Endodermal cell (in vitro differentiated cells): ENCODE results near the gene MYCBP2. TPM values are rescaled to one million over a fixed set of nuclear protein-coding genes. Genes with fewer than 3 reads are reported as not detected.

ENCODE experiments used
- DNase-seq: peaks from one replicate; pipeline ENCODE4 v3.0.0-alpha.2; 2017
- H3K27ac ChIP-seq: 2 replicates; pipeline ENCODE4 v1.5.1; 2013; ENCODE audit warnings: mild to moderate bottlenecking, low read depth, low read length, moderate library complexity
- H3K27me3 ChIP-seq: 2 replicates; pipeline ENCODE4 v1.6.1; 2013; ENCODE audit warnings: mild to moderate bottlenecking, low read length, moderate library complexity; ENCODE audit not compliant: insufficient read depth, control insufficient read depth, poor library complexity, severe bottlenecking
- H3K36me3 ChIP-seq: 2 replicates; pipeline ENCODE4 v1.7.0; 2013; ENCODE audit warnings: mild to moderate bottlenecking, low read length, moderate library complexity; ENCODE audit not compliant: control insufficient read depth, insufficient read depth
- H3K4me1 ChIP-seq: one replicate; pipeline ENCODE4 v1.7.0; 2013; ENCODE audit warnings: low read length; ENCODE audit not compliant: control insufficient read depth, insufficient read depth
- H3K4me3 ChIP-seq: 2 replicates; pipeline ENCODE4 v1.5.1; 2013; ENCODE audit warnings: mild to moderate bottlenecking, low read length, moderate library complexity
- H3K9ac ChIP-seq: 2 replicates; pipeline ENCODE4 v1.6.1; 2013; ENCODE audit warnings: mild to moderate bottlenecking, low read length, moderate library complexity; ENCODE audit not compliant: poor library complexity, severe bottlenecking; ENCODE audit errors: extremely low read depth
- H3K9me3 ChIP-seq: 2 replicates; pipeline ENCODE4 v1.6.1; 2013; ENCODE audit warnings: mild to moderate bottlenecking, low read length, moderate library complexity; ENCODE audit not compliant: control insufficient read depth
- H3K27ac Mint-ChIP-seq: 2 replicates; pipeline ENCODE4 v1.8.0; 2020; ENCODE audit warnings: mixed read lengths
- H3K27me3 Mint-ChIP-seq: 2 replicates; pipeline ENCODE4 v1.8.0; 2021; ENCODE audit warnings: mild to moderate bottlenecking, mixed read lengths; ENCODE audit not compliant: insufficient read depth
- H3K36me3 Mint-ChIP-seq: 2 replicates; pipeline ENCODE4 v1.8.0; 2020; ENCODE audit warnings: low read depth, mixed read lengths
- H3K4me1 Mint-ChIP-seq: 2 replicates; pipeline ENCODE4 v1.8.0; 2020; ENCODE audit warnings: mixed read lengths
- H3K4me3 Mint-ChIP-seq: 2 replicates; pipeline ENCODE4 v1.8.0; 2020; ENCODE audit warnings: mild to moderate bottlenecking, moderate library complexity, mixed read lengths
- H3K9me3 Mint-ChIP-seq: 2 replicates; pipeline ENCODE4 v1.8.0; 2020; ENCODE audit warnings: mild to moderate bottlenecking, mixed read lengths
- WGBS, 2 experiments: methylation state at CpG; one replicate each; pipeline versions ENCODE4 v1.1.5 to v1.1.7; 2013; ENCODE audit warnings: missing lambda C conversion rate in 2 of 2, mixed read lengths in 1 of 2; ENCODE audit not compliant: insufficient coverage in 1 of 2, insufficient read length in 1 of 2; 5-methylcytosine and 5-hydroxymethylcytosine counted together
- total RNA-seq, 2 donors: library from RNA; stranded (reverse); fragmentation: NEBNext Ultra II Directional in 1 of 2; extraction: Animal tissue kit (Norgen Biotek cat#: 25700) in 1 of 2; gene quantifications; 2 replicates in 1 of 2; 3 replicates in 1 of 2; pipeline ENCODE4 v1.2.1, GENCODE V29; 2021
- TF ChIP-seq, protein P1 (sequence below): fragments of 200-600 bp; sonication (generic); conservative IDR thresholded peaks from 2 replicates; pipeline ENCODE4 v1.5.0; 2021; ENCODE audit warnings: antibody characterized with exemption, mild to moderate bottlenecking

The MYCBP2 gene
- total RNA-seq, 2 donors from 2014 or later = 32.5 to 32.9 TPM

DNA sequence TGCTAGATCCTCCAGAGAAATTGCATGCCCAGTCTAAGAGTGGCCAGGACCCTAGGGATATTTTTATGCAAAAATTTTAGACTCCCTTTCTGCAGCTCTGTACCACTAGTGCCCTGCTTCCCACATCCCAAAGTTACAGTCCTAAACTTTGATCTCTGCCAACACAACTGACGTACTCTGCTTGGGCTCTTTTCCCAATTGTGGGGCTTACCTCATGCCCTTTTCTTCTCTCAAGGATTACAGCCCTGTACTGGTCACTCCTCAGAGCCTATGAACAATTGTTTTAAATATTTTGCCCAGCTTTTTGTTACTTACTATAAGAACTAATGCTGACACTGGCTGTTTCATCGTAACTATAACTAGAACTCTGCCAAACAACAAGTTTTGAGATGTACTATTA is 242.1 kb downstream of the MYCBP2 start:
- TF ChIP-seq, protein P1, sequence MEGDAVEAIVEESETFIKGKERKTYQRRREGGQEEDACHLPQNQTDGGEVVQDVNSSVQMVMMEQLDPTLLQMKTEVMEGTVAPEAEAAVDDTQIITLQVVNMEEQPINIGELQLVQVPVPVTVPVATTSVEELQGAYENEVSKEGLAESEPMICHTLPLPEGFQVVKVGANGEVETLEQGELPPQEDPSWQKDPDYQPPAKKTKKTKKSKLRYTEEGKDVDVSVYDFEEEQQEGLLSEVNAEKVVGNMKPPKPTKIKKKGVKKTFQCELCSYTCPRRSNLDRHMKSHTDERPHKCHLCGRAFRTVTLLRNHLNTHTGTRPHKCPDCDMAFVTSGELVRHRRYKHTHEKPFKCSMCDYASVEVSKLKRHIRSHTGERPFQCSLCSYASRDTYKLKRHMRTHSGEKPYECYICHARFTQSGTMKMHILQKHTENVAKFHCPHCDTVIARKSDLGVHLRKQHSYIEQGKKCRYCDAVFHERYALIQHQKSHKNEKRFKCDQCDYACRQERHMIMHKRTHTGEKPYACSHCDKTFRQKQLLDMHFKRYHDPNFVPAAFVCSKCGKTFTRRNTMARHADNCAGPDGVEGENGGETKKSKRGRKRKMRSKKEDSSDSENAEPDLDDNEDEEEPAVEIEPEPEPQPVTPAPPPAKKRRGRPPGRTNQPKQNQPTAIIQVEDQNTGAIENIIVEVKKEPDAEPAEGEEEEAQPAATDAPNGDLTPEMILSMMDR = no peak
- Mint-ChIP-seq H3K36me3 (peaks cover 43% of the 10 kb centered on the region), H3K4me3 (no peak overlapping the region), H3K27me3 (no peaks in the 10 kb centered on the region), H3K9me3 (peaks cover 7% of the 10 kb centered on the region), H3K4me1 (no peaks in the 10 kb centered on the region), H3K27ac (no peak overlapping the region)
- no peak for DNase-seq
- no peaks in the 10 kb centered on the region for H3K9me3 ChIP-seq
- H3K4me3 ChIP-seq = no peak overlapping the region
- H3K9ac ChIP-seq = no peak overlapping the region
- no peaks in the 10 kb centered on the region for H3K27me3 ChIP-seq
- H3K4me1 ChIP-seq = no peaks in the 10 kb centered on the region
- no peak overlapping the region for H3K27ac ChIP-seq
- WGBS, 2 experiments = 96 to 100% methylated on average over 1 to 2 of the region's 2 CpGs
- peaks cover 25% of the 10 kb centered on the region for H3K36me3 ChIP-seq

DNA sequence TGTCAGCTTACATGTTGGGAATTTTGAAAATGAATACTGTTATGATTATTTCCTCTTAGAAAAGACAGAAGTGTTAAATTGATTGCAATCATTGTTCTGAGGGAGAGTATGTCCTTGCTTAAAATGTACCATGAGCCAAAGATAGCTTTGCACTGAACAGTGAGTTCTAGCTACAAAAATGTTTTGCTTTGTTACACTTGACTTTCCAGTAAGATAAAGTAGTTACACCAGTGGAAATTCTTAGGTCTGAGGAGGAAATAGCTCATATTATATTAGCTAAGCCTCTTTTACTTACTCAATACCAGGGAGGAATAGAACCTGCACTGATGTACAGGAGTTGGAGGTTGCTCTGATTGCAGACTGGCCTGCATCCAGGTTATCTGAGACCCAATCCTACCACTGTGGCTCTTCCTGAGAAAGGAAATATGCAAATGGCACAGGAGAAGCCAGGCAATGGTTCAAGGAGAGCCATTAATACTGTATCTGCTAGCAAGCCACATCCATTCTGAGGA is 246.9 kb downstream of the MYCBP2 start:
- TF ChIP-seq, protein P1 = no peak
- Histone ChIP-seq H3K4me1 (no peaks in the 10 kb centered on the region), H3K27me3 (no peaks in the 10 kb centered on the region), H3K4me3 (no peak overlapping the region), H3K9ac (no peak overlapping the region), H3K9me3 (no peaks in the 10 kb centered on the region), H3K36me3 (peaks cover 34% of the 10 kb centered on the region), H3K27ac (no peak overlapping the region)
- Mint-ChIP-seq H3K27me3 (no peaks in the 10 kb centered on the region), H3K9me3 (no peaks in the 10 kb centered on the region), H3K4me1 (no peaks in the 10 kb centered on the region), H3K4me3 (no peak overlapping the region), H3K27ac (no peak overlapping the region), H3K36me3 (peaks cover 32% of the 10 kb centered on the region)
- no peak for DNase-seq

DNA sequence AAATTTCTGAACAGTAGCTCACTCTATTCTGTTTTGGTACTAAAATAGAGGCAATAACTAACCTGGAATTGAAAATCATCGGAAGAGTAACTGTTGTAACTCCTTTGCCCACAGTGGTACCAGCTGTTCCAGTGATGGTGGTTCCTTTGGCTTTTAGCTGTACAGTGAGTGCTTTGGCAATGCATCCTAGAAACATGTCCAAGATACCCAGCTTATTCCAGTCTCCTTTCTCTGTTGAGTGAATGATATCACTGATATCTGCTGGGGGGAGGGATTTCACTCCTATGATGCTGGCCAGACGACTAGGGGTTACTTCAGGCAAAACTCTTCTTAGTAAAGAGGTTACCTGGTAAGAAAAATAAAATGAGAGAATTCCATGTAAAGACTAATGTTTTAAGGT is 259.4 kb downstream of the MYCBP2 start:
- TF ChIP-seq, protein P1 = no peak
- Mint-ChIP-seq H3K27me3 (no peaks in the 10 kb centered on the region), H3K27ac (no peak overlapping the region), H3K36me3 (peaks cover 16% of the 10 kb centered on the region), H3K9me3 (no peaks in the 10 kb centered on the region), H3K4me3 (no peak overlapping the region), H3K4me1 (peaks cover 10% of the 10 kb centered on the region)
- Histone ChIP-seq H3K4me3 (no peak overlapping the region), H3K4me1 (no peaks in the 10 kb centered on the region), H3K9me3 (no peaks in the 10 kb centered on the region), H3K9ac (no peak overlapping the region), H3K27ac (no peak overlapping the region), H3K36me3 (peaks cover 30% of the 10 kb centered on the region), H3K27me3 (no peaks in the 10 kb centered on the region)
- DNase-seq = no peak
- 91 to 100% methylated on average over 1 to 2 of the region's 2 CpGs for WGBS, 2 experiments
